ENCODE measurements around the gene TBK1.

The TBK1 gene

DNA sequence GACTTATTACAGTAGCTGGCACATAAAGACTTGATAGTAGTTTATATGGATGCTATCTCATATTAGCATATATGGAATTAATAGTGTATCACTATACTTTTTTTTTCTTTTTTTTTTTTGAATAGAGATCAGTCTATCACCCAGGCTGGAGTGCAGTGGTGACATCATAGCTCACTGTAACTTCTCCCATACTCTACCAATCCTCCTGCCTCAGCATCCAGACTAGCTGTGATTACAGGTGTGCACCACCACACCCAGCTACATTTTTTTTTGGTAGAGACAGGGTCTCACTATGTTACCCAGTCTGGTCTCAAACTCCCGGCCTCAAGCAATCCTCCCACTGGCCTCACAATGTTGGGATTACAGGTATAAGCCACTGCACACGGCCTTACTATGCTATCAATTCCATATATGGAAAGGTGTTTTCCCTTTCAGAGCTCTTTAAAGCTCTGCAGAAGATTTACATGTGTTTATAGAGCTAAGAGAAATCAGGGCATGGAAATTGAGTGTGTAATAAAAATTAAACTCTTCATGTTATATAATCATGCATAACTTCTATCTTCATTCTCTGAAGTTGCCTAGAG is 1.8 kb upstream of the TBK1 start:
- DNase-seq (ENCODE audit: low spot score) = no peak
- TF ChIP-seq, protein P1, sequence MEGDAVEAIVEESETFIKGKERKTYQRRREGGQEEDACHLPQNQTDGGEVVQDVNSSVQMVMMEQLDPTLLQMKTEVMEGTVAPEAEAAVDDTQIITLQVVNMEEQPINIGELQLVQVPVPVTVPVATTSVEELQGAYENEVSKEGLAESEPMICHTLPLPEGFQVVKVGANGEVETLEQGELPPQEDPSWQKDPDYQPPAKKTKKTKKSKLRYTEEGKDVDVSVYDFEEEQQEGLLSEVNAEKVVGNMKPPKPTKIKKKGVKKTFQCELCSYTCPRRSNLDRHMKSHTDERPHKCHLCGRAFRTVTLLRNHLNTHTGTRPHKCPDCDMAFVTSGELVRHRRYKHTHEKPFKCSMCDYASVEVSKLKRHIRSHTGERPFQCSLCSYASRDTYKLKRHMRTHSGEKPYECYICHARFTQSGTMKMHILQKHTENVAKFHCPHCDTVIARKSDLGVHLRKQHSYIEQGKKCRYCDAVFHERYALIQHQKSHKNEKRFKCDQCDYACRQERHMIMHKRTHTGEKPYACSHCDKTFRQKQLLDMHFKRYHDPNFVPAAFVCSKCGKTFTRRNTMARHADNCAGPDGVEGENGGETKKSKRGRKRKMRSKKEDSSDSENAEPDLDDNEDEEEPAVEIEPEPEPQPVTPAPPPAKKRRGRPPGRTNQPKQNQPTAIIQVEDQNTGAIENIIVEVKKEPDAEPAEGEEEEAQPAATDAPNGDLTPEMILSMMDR (IDR thresholded peaks at IDR 0.05; ENCODE audit: borderline replicate concordance, control extremely low read depth, extremely low read depth, insufficient read depth, missing control alignments) = no peak
- in situ Hi-C loops (cut with MboI; ENCODE audit: low sequenced_read_pairs, unreplicated experiment) = no loop called here

DNA sequence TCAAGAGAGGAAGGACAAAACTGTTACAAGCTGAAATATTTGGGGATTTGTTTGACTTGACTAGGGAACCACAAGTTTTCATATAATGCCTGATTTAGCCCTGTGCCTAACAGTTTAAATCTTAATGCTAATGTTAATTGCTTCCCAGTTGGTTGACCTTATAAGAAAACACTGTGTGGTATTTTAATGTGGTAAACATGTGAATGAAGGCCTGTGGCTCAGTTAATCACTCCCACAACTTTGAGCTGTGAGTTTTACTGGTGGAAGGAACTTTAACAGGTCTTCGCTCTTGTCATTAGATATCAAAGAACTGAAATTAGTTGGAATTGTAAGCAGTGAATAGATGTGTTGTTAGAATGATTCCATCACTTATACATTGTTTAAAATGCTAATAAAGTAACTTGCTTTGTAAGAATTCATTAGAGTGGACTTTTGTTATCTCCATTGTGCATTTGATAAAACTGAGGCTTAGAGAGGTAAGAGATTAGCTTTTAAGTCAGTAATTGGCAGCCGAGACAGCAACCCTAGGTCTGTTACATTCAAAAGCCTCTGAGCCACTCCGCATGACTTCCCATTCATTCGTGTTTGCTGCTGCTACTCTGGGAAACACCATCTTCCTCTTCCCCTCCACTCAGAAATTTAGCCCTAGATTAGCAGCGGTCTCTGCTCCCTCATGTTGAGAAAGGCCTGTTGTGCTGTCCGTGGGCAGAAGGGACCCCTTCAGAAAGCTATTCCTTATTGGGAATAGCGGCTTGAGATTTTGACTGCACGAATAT is 1.0 kb upstream of the TBK1 start:
- DNase-seq (ENCODE audit: low spot score) = peak; percentile 34
- in situ Hi-C loops (cut with MboI; ENCODE audit: low sequenced_read_pairs, unreplicated experiment) = no loop called here
- TF ChIP-seq, protein P1 (IDR thresholded peaks at IDR 0.05; ENCODE audit: borderline replicate concordance, control extremely low read depth, extremely low read depth, insufficient read depth, missing control alignments) = no peak

GRCh38 chr12:64452559-64453329 is 824 bp downstream of the TBK1 start:
- in situ Hi-C loops (cut with MboI; ENCODE audit: low sequenced_read_pairs, unreplicated experiment) = no loop called here
- TF ChIP-seq, protein P1 (IDR thresholded peaks at IDR 0.05; ENCODE audit: borderline replicate concordance, control extremely low read depth, extremely low read depth, insufficient read depth, missing control alignments) = no peak
- DNase-seq (ENCODE audit: low spot score) = peak; percentile 25

DNA sequence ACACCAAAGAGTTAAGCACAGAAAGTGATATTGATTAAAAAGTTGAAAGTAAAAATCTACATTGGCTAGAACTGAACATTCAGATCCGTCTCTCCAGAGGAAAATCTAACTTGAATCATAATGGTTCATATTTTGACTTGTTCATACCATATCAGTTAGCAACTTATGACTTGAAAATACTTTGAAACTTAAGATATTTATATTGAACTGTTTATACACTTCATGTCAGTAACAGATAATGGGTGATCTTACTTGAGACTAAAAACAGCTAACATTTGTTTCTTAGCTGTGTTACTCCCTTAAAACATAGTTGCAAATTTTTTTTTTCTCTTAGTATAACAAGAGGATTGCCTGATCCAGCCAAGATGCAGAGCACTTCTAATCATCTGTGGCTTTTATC is 3.6 kb downstream of the TBK1 start:
- no peak for DNase-seq (ENCODE audit: low spot score)
- TF ChIP-seq, protein P1 (IDR thresholded peaks at IDR 0.05; ENCODE audit: borderline replicate concordance, control extremely low read depth, extremely low read depth, insufficient read depth, missing control alignments) = no peak
- in situ Hi-C loops (cut with MboI; ENCODE audit: low sequenced_read_pairs, unreplicated experiment) = no loop called here

GRCh38 chr12:64456119-64456518 is 4.2 kb downstream of the TBK1 start:
- TF ChIP-seq, protein P1 (IDR thresholded peaks at IDR 0.05; ENCODE audit: borderline replicate concordance, control extremely low read depth, extremely low read depth, insufficient read depth, missing control alignments) = no peak
- in situ Hi-C loops (cut with MboI; ENCODE audit: low sequenced_read_pairs, unreplicated experiment) = no loop called here
- no peak for DNase-seq (ENCODE audit: low spot score)

DNA sequence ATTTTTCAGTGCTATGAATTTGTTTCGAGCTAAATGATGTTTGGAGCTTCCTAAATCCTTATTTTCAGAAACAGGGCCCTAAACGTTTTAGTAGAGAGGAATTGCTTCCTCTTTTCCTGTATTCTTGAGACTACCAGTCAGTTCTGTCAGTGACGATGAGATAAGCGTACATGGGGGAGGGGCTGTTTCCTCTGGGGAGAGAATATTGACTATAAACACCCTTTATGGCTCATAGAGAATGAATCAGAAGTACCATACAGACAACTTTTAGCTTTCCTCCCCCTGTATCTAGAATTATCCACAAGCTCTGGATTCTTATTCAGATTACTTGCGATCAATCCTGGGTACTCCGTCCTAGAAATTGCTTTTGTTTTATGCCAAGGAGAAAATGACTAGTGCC is 5.1 kb downstream of the TBK1 start:
- in situ Hi-C loops (cut with MboI; ENCODE audit: low sequenced_read_pairs, unreplicated experiment) = no loop called here
- no peak for DNase-seq (ENCODE audit: low spot score)
- TF ChIP-seq, protein P1 (IDR thresholded peaks at IDR 0.05; ENCODE audit: borderline replicate concordance, control extremely low read depth, extremely low read depth, insufficient read depth, missing control alignments) = no peak
